ENCODE measurements around the gene RHBDL1. TPM values are rescaled to one million over a fixed set of nuclear protein-coding genes. Genes with fewer than 3 reads are reported as not detected.

Gene RHBDL1
- total RNA-seq = 1.3 and 1.9 TPM in 2 replicates

DNA sequence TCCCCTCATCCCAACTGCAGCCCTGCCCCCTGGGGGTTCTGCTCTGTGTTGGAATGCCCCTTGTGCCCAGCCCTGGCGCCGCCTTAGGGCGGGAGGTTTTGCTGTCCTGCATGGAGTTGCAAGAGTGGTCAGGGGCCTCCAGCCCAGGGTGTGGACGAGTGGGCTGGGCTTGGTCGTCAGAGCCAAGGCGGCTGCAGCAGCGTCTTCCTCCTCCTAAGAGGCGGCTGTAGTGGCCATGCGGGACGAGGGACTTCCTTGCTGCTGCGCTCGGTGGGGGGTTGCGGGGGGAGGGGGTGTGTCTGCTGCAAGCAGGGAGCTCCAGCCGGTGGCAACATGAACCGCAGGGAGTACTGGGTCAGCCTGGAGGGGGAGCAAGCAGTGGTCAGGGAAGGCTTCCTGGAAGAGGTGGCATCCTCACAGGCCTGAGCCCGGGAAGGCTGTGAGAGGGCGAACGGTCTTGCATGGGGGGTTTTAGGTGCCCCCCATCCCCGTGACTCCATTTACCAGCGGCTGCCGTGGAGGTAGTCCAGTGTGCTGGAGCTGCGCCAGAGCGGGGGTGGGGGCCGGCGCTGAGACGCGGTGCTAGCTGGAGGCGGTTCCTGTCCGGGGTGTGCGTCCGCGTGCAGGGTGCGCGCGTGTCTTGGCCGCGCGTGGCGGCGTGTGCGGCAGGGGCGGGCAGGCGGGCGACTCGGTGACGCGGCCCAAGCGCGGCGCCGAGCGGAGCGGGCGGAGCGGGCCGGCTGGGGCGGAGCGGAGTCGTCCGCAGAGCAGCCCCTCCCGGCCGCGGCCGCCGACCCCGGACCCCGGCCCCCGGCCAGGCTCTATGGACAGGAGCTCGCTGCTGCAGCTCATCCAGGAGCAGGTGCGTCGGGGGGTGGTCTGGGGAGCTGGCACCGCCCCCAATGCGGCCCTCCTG lies at the start of gene RHBDL1:
Gene RHBDL1, plus strand, starts transcription at position 704 of the 916 bp plus-strand sequence. Its CDS starts 120 bp downstream, at position 824.
- H3K4me3 ChIP-seq (ENCODE audit: low read depth, low read length) = peak within 1 kb of the TSS; percentile 52
- DNase-seq (ENCODE audit: low read depth) = peak; percentile 42
- TF ChIP-seq, protein P1, sequence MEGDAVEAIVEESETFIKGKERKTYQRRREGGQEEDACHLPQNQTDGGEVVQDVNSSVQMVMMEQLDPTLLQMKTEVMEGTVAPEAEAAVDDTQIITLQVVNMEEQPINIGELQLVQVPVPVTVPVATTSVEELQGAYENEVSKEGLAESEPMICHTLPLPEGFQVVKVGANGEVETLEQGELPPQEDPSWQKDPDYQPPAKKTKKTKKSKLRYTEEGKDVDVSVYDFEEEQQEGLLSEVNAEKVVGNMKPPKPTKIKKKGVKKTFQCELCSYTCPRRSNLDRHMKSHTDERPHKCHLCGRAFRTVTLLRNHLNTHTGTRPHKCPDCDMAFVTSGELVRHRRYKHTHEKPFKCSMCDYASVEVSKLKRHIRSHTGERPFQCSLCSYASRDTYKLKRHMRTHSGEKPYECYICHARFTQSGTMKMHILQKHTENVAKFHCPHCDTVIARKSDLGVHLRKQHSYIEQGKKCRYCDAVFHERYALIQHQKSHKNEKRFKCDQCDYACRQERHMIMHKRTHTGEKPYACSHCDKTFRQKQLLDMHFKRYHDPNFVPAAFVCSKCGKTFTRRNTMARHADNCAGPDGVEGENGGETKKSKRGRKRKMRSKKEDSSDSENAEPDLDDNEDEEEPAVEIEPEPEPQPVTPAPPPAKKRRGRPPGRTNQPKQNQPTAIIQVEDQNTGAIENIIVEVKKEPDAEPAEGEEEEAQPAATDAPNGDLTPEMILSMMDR (IDR thresholded peaks at IDR 0.05; ENCODE audit: insufficient read depth, low read depth, low read length) = no peak

DNA sequence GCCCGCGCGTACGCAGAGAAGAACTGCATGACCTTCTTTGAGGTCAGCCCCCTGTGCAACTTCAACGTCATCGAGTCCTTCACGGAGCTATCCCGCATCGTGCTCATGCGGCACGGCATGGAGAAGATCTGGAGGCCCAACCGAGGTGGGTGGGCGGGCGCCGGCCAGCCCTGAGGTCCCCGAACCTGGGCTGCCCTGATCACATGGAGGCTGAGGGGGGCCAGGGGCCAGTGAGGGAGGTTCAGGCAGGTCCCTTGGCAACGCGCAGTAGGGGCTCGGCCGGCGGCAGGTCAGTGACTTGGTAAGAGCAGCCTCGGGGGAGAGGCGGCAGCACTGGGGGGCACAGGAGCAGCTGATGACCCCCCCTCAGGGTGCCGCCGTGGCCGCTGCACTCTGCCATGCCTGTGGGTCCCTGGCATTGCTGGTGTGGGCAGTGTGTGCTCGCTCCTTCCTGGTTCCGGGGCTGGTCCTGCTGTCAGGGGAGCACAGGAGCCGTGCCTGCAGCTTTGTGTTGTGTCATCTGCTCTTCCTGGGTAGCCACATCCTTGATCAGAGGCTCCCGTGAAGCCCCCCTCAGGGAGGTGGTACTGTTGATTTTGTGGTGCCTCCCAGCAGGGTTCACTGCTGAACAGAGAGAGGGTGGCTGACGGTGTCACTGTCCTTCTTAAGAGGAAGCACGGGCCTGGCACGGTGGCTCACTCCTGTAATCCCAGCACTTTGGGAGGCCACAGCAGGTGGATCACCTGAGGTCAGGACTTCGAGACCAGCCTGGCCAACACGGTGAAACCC lies 49.3 kb upstream of the RHBDL1 start:
- TF ChIP-seq, protein P1 (IDR thresholded peaks at IDR 0.05; ENCODE audit: insufficient read depth, low read depth, low read length) = no peak
- H3K4me3 ChIP-seq (ENCODE audit: low read depth, low read length) = no peak overlapping the region
- DNase-seq (ENCODE audit: low read depth) = no peak

DNA sequence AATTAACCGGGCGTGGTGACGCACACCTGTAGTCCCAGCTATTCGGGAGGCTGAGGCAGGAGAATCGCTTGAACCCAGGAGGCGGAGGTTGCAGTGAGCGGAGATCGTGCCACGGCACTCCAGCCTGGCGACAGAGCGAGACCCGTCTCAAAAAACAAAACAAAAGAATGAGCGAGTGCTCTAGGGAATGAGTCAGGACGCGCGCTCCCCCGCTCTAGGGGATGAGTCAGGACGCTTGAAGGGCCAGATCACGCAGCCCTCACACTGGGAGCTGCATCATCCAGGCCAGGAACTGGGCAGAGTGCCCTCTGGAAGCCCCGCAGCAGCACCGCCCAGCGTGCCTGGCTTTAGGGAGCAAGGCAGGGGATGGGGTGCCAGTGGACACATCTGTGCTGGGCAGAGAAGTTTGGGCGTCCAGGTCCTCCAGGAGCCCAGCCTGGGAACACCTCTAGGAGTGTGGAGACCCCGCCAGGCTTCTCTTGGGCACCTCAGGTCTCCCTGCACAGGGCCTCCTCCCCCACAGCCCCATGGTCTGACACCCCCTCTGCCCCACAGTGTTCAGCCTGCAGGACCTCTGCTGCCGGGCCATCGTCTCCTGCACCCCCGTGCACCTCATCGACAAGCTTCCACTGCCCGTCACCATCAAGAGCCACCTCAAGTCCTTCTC lies 48.6 kb upstream of the RHBDL1 start:
- H3K4me3 ChIP-seq (ENCODE audit: low read depth, low read length) = no peak overlapping the region
- TF ChIP-seq, protein P1 (IDR thresholded peaks at IDR 0.05; ENCODE audit: insufficient read depth, low read depth, low read length) = no peak
- DNase-seq (ENCODE audit: low read depth) = peak; percentile 95

DNA sequence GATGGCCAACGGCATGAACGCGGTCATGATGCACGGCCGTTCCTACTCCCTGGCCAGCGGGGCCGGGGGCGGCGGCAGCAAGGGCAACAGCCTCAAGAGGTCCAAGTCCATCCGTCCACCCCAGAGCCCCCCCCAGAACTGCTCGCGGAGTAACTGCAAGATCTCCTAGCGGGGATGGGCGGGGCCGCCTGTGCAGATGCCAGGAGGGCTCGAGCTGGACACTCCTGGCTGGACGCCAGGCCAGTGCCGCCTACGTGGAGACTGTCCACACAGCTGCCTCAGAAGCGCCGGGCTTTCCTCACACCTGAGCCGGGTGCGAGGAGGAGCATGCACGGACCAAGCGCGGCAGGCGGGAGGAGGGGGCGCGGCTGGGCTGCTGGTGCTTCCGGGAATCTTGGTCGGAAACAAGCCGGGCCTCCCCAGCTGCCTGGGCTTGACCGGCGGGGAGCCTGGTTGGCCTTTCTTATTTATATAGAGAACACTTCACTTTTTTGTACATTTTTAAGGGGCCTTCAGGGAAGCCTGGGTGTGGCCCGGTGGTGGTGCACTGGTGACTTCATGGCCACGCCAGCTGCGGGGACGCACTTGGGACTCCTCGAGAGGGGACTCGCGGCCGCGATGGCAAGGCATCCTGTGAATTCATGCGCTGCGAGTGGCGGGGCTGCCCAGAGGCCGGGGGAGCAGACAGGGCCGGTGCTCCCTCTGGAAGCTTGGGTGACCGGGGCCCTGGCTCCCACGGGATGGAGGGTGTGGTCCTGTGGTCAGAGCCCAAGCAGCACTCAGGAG lies 47.8 kb upstream of the RHBDL1 start:
- H3K4me3 ChIP-seq (ENCODE audit: low read depth, low read length) = no peak overlapping the region
- peak; percentile 50 for DNase-seq (ENCODE audit: low read depth)
- TF ChIP-seq, protein P1 (IDR thresholded peaks at IDR 0.05; ENCODE audit: insufficient read depth, low read depth, low read length) = no peak

DNA sequence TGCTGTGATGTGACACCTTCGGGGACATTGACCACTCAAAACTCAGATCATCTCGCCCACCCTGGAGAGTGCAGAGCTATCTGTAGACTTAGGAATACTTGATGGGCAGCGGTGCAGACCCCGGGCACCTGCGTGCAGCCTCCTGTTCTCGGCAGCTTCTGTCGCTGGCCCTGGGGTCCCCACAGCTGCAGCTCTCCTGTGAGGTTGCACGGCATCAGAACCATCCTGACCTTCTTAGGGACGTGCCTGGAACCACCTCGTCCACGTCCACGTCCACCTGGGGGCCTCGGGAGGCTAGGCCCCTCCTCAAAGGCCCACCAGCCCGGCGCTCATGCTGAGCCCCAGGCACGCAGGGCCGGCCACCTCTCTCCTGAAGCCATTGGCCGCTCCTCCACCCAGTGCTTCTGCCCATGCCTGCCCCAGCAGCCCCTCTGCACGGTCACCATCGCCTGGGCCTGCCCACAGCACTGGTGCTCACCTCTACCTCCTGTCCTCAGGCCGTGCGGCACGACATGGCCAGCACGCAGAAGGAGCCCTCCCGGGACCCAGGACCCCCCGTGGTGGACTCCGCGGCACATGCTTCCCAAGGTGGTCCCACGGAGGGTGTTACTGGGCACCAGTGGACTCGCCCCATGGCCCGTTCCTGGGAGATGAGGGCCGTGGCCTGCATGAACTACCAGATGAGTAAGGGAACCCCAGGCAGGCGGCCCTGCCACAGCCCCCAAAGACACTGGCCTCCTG lies 47.0 kb upstream of the RHBDL1 start:
- TF ChIP-seq, protein P1 (IDR thresholded peaks at IDR 0.05; ENCODE audit: insufficient read depth, low read depth, low read length) = no peak
- DNase-seq (ENCODE audit: low read depth) = no peak

More for the DNA sequence above, 47.0 kb upstream of the RHBDL1 start:
- H3K4me3 ChIP-seq (ENCODE audit: low read depth, low read length) = no peak overlapping the region
